HTR-8/SVneo (cell line): Measurements from ENCODE around the gene ATG2A.

Source experiments
- DNase-seq: peaks from one replicate; pipeline ENCODE4 v3.0.0; 2011; ENCODE audit warnings: low spot score, mixed read lengths; ENCODE audit not compliant: insufficient read length
- FAIRE-seq: peaks from 2 replicates; lab custom pipeline; 2011; peaks lifted over from hg19 to GRCh38; lab: Jason Lieb, UNC

The ATG2A gene

DNA sequence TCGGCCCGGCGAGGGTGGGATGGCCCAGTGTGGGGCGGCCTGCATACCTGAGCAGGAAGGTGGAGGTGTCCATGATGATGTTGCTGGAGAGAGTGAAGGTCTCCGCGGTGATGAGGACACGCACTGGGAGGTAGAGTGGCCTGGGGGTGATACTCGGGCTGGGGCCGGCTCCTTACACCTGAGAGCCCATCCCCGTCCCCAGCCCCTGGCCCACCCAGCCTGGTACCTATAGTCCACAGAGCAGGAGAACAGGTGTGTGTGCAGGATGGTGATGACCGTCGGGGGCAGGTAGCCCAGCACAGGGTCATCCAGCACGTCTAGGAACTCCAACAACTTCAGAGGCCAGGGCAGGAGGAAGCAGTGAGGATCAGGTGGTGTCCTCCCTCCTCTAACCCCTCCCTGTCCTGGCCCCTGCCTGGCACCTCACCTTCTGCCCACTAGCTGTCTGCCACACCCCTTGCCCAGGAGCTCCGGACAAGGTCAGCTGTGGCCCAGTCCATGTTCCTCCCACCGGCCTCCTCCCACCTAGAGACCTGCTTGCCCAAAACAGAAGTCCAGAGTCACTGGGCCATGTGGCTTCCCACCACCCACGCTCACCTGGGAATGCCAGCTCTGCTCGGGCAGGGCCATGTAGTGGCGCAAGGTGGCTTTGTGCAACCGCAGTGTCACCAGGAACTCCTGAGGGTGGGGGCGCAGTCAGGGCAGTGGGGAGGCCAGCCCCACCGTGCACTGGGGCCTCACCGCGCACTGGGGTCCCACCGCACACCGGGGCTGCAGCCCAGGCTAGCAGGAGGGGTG, 11.3 kb downstream of the ATG2A start:
- no peak for DNase-seq
- no peak for FAIRE-seq

DNA sequence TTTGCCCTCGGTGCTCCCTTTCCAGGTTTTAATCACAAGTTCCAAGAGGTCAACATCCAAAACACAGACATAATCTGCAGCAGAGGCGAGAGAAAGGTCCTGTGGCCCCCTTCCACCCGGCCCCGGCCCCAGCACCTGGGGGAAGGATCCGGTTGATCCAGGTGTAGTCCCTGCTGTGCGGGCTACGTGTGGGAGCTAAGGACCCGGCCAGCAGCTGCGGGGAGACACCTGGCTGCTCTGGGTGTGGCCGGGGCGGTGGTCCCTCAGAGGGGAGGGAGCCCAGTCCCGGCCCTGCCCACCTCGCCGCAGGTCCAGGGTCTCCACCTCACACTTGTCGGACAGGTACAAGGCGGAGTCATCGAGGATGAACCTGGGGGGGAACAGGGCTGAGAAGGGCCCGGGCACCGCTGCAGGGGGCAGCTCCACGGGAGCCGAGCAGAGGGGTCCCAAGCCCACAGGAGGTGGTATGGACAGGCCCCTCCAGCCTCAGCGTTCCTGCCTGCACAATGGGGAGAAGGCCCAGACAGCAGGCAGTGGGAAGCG, 13.6 kb downstream of the ATG2A start:
- DNase-seq (no peak), FAIRE-seq (no peak)

DNA sequence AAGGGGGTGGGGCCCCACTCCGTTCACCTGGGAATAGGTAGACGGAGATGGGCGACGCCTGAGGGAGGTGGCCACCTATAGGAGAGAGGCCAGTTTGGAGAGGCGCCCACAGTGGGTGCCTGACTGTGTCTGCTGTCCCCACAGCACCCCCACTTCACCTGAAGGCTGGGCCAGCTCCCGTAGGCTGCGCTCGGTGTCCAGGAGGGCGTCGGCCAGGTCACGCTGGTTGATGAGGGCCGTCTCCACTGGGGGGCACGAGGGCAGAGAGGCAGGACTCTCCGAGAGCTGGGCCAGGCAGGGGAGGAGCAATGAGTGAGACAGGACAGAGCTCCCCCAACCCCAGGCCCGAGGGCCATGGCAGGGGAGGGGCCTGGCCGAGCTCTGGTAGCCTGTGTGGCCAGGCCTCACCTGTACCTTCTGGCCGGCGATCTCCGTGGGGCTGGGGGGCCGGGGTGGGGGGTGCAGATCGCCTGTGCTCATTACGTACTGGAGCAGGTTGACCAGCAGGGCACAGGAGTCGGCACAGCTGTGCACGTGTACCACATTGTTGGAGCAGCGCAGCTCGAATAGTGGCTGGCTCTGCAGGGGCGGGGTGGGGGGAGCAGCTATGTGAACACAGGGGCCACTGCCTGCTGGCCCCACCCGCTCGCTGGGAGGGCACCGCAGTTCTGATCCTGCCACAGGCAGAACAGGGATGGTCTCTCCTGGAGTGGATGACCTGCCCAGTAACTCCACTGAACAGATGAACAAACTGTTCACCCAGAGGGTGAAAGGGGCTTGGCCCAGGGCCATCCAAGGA, 14.7 kb downstream of the ATG2A start:
- FAIRE-seq: no peak
- DNase-seq: no peak

DNA sequence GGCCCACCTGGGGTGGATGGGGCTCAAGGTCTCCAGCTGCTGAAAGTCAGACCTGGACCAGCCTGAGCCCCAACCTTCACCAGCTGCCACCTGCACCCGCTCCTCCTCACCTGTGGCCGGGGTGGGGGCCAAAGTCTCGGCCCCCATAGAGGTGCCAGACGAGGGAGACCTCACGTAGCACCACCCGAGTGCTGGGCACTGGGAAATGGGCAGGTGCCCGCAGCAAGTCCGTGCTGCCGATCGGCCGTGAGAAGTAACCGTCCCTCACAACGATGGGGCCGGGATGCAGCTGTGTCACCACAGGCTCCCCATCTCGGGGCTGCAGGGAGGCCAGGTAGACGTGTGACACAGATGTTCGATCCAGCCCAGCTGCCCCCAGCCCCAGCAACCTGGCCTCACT, 16.2 kb downstream of the ATG2A start:
- DNase-seq (no peak), FAIRE-seq (no peak)

DNA sequence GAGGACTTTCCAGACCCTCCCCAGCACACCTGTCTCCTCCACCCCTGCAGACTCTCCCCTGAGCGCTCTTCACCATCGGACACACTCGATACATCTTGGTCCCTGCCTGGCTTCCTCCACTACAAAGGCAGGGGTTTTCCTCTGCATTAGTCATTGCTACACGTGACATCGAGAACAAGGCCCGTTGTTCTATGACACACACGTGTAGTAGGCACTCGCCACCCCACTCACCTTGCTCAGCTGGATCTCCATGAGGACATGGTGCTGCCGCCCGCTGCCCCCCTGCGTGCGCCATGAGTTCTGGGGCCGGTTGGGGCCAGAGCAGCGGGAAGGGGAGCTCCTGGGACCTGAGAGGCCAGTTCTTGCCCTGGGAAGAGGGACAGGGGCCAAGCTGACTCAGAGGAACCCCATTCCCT, 16.7 kb downstream of the ATG2A start:
- FAIRE-seq (no peak), DNase-seq (no peak)

DNA sequence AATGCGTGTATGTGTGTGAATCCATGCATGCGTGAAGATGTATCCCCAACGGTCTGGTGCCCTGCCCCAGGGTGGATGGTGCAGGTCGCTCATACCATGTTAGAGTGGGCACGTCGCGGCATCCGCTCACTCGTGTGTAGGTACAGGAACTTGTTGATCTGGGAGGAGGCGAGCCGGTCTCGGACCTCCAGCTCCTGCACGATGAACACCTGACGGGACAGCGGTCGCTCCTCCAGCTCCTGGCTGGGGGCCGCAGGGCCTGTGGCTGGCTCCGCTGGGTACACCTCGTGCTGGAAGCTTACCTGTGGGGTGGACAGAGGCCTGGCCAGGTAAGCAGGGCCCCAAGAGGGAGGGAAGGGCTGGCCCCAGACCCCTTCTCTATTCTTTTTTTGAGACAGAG, 18.5 kb downstream of the ATG2A start:
- DNase-seq: no peak
- FAIRE-seq: no peak

- FAIRE-seq: no peak
- no peak for DNase-seq
Measured at GRCh38 chr11:64898076-64898445, 18.9 kb downstream of the ATG2A start.

DNA sequence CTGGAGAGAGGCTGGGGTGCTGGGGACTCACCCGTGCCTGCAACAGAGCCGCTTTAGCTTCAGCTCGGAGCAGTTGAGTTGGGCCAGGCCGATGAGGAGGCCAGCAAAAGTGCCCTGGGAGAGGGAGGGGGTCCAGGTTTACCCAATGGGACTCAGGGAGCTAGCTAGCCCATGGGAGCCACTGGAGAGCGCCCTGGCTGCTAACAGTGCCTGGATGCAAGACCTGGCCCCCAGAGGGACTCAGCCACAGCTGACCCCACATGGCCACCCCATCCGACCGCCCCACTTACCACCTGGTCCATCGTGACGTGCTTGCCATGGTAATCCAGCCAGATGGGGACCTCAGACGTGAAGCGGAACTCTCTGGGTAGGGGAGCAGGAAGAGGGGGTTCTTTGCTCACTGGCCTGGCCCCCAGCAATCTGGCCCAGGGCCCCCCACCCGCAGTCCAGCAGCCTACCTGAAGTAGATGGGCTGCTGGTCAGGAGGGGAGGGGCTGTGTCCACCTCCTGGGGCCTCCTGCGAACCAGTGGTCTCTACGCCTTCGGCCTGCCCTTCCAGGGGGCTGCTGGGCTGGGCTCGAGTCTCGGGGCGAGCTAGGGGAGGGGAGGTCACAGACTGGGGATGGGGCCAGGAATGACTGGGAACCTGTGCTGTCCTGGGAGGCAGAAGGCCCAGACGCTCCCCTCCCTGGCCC, 19.5 kb downstream of the ATG2A start:
- no peak for FAIRE-seq
- no peak for DNase-seq

GRCh38 chr11:64896448-64897022, 20.5 kb downstream of the ATG2A start:
- DNase-seq (no peak), FAIRE-seq (no peak)

- no peak for DNase-seq
- no peak for FAIRE-seq
Measured at GRCh38 chr11:64894812-64895452, 22.1 kb downstream of the ATG2A start.

DNA sequence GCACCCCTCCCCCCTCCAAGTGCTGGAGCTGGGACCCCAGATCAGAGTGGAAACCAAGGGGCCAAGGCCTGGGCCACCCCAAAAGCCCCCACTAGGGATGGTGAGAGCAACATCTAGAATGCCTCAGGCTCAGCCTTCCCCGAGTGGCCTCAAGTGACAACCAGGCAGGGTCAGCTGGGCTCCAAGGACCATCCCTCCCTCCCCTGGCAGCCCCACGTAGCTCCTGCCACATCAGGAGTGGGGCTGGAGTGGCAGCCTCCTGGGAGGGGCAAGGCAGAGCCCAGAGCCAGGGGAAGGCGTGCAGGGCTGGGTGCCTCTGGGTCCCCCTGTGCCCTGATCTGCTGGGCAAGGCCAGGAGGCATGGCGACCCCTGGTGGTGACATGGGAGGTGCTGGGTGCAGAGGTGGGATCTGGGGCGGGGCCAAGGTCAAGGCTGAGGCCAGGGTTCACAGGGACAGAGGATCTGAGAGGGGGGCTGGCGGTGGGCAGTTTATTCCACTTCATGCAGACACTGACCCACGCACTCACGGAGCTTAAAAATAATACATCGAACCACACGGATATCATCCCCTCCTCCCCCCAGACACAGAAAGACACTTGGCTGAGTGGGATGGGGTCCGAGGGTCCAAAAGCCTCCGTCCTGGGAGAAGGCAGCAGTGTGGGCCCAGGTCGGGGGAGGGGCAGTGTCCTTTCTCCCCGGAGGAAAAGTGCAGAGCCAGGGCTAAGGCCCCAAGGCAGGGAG, 22.8 kb downstream of the ATG2A start:
- FAIRE-seq (peak; percentile 88), DNase-seq (peak; percentile 79)

DNA sequence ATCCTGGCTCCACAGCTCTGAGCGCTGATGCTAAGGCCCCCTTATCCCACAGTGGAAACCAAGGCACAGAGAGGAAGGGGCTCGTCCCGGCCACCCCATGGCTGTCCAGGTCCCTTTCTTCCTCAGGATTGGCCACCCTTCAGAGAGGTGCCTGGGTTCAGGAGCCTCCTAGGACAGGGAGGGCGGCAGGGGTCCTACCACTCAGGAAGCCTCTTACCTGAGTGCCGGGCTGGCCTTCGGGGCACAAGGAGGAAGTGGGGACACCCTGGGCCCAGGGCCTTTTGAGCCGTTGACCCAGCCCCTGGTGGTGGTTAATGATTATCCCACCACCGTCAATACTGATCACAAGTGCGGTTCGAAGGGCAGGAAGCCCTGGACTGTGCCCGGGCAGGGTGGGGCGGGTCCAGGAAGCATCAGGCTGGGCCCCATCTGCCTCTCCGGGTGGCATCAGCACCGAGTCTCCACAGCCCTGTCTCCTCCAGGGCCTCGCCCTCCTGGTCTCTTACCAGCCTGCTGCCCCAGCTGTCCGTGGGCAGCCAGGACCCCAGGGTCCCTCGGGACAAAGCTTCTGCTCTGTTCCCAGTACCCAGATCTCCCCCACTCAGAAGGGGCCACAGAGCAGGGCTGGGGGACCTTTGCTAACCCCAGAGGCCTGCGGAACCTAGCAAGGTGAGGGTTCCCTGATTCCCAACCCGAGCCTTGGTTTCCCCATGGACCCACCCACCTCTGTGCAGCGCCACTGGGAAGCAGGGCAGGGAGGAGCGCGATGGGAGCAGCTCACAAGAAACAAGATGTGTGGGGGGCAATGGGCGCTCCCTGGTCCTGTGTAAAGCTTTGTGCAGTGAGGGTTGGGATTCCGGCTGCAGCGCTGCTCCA, 23.6 kb downstream of the ATG2A start:
- FAIRE-seq (no peak), DNase-seq (no peak)

DNA sequence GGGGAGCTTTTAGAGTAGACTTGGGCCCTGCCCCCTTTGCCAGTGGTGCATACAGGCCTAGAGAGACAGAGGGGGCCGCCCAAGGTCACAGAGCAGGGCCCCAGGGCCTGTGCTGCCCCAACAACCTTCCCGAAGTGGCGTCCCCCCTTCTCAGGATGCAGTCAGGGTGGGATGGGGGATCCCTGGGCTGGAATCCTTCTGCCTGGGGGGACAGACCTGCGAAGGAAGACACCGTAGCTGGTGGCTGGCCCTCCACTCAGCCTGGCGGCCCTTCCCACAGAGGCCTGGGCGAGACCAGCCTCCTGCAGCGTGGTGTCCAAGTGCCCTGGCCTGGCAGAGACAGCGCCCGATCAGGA, 24.2 kb downstream of the ATG2A start:
- DNase-seq (no peak), FAIRE-seq (no peak)

GRCh38 chr11:64892411-64892831, 24.6 kb downstream of the ATG2A start:
- FAIRE-seq (no peak), DNase-seq (no peak)

- FAIRE-seq: no peak
Measured at GRCh38 chr11:64891880-64892279, 25.1 kb downstream of the ATG2A start.

DNA sequence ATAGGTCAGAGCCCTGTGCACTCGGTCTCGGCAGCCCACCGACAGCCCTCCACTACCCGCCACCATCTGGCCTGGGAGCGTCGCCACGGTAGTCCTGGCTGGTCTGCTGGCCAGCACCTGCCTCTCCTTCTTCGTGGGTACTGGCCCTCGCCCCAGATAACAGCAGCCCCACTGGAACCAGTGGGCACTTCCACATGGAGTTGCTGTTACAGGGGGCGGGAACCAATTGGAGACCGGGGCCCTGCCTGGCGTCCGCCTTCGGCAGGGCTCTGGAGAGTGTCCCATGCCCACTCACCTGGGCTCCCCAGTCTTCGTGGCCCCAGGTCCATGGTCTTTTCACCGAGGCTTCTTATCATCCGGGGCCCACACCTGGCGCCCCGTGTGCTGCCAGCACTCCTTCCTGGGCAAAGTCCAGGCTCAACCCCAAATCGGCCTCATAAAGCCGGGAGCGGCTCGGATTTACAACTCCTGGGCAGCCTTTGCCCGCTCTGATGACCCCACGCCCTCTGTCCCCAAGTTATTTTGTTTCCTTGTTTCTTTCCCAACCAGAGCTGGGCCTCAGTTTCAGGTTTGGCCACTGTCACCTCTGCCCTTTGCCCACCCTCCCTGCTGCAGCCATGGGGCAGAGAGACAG, 25.7 kb downstream of the ATG2A start:
- DNase-seq: no peak
- no peak for FAIRE-seq

More at GRCh38 chr11:64891880-64892279, 25.1 kb downstream of the ATG2A start:
- DNase-seq: no peak

GRCh38 chr11:64890522-64890939, 26.5 kb downstream of the ATG2A start:
- FAIRE-seq: no peak
- DNase-seq: no peak
